CD4-positive, alpha-beta T cell treated with Interleukin-1 beta for 1 hour (primary cell): Measurements from ENCODE around the gene SRP68.
"Not testable (repeated sequence)": the region's sequence is repeated elsewhere in the genome, so short reads cannot be mapped to it uniquely, and the experiment has no call there.

Experiments used
- DNase-seq, 2 donors: peaks; one replicate each; pipeline ENCODE4 v3.0.0-alpha.2; 2020 to 2022

The SRP68 gene

DNA sequence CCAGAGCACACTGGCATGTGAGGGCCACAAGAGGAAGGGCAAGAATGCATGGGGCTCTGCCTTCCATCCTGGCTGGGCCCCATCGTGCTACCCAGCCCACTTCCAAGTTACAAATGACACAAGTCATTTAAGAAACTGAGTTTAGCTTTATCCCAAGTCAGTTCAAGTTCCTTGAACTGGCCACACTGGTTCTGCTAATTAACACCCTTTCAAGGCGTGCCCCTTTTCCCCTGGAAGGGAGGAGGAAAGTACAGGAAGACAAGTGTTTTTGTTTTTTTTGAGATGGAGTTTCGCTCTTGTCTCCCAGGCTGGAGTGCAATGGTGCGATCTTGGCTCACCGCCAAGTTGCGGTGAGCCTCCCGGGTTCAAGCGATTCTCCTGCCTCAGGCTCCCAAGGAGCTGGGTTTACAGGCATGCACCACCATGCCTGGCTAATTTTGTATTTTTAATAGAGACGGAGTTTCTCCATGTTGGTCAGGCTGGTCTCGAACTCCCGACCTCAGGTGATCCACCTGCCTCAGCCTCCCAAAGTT, 27.8 kb downstream of the SRP68 start:
- not testable (repeated sequence) for DNase-seq

DNA sequence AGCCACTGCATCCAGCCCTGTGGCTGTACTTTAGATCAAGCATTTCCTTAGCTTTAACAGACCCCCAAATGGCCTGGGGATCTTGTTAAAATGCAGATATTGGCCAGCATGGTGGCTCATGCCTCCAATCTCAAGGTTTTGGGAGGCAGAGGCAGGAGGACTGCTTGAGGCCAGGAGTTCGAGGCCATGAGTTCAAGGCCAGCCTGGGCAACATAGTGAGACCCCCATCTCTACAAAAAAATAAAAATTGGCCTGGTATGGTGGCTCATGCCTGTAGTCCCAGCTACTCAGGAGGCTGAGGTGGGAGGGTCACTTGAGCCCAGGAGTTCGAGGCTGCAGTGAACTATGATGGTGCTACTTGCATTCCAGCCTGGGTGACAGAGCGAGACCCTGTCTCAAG, 29.4 kb downstream of the SRP68 start:
- not testable (repeated sequence) for DNase-seq

DNA sequence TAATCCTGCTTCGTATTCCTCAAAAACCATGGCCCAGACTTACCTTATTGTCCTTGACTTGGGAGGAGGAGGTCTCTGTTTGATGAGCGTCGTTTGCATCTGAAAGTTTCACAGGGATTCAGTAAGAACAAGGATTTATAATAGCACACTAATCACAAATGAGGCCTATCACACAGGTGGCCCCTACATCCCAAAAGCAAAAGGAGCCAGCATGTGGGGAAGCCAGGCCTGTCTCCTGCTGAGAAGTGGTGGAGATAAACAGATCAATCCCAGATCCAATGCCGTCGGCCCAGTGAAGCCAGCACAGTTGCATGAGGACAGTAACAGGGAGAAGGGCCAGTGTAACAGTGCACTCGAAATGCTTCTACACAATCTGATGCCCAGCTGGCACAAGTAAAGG, 31.9 kb downstream of the SRP68 start:
- no peak for DNase-seq

DNA sequence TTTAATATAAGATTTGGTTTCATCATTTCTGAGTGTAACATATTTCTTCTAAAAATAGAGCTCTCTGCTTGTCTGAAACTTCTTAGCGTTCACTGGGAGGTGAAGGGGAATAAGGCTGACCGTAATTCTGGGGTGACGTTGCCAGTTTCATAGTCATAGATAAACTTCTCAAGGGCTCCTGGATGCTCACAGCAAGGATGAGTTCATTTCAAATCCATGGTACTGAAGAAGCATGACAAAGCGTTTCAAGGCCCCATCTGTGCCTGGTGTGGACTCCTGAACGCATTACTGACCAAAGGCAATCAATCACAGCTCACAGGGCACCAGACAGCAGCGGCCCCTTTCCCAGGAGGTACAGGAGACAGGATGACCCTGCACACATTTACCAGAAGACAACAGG, 33.2 kb downstream of the SRP68 start:
- no peak for DNase-seq

DNA sequence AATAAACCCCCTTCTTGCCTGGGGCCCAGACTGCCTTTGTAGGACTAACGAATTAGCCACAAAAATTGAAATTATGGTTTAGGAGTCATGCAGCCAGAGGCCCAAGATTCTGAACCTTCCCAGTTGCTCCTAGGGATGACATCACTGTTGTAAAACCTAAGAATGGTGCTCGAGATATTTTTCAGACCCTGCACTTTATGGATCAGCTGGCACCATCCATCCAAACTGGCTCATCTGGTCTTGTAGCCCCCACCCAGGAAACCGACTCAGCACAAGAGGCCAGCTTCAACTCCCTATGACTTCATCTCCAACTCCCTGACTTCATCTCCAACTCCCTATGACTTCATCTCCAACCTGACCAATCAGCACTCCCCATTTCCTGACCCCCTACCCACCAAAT, 34.3 kb downstream of the SRP68 start:
- DNase-seq: no peak

DNA sequence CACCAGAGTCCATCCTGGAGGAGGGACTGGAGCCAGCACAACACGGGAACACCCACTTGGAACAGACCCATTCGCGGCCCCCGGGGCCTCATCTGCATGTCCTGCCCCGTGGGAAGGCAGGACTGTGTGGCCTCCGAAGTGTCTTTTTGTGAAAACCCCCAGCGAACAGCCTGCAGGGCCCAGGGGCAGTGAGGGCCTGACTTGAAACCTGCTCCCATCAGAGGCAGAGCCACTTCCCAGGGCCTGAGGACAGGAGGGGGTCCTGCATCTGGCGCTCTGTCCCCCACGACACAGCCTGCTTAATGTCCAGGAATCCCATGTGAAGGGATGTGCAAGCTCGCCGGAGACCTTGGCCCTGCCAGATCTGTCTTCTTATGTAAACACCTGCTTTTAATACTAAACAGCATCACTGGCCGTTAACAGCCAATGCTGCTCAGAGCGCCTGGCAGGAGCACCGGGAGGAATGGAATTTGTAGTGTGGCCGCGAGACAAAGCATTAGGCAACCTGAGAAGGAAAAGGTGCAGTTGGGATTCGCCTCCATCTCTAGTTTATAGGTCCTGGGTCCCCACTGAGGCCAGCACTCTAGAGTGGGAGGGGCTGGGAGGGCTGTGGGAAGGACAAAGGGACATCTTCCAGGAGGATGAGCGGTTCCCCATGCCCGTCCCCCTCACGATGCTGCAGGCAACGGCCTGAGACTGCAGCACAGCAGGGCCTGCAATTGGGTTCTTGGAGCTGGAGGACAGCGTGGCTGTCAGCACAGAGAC, 35.6 kb downstream of the SRP68 start:
- DNase-seq: no peak

DNA sequence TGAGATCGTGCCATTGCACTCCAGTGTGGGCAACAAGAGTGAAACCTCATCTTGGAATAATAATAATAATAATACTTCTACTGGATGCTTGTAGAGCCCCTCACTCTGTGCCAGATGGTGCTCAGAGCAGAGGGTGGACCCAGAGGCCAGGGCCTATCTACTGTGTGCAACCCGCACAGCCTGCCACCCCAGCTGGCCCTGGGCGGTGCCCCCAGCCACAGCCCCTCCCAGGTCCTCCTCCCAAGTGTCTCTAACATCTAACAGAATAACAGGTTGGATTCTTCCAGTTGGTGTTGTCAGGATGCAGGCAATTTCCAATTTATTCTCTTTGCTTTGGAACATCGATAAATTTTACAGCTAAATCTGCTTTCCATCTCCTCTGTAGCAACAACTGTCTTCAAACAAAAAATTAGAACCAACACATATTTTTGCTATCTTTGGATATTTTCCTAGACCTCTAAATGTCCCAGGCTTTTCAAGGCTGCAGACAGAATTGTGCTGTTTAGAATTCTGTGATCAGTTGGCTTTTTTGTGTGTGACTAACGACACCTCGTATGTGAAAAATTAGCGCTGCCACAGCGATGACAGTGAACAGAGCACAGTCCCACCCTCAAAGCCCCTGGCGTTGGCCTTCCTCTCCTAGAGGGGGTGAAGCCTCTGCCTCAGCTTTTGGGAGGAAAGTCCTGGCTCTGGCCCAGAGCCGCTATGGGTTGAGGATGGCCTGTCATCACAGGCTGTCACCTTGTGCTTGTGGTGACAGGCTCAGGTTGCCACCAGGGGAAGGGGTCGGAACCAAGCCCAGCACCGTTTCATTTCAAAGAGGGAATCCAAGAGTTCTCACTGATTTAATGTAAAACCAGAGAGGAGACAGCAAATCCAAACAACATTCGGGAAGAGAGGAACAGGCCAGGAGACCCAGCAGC, 37.6 kb downstream of the SRP68 start:
- no peak for DNase-seq

DNA sequence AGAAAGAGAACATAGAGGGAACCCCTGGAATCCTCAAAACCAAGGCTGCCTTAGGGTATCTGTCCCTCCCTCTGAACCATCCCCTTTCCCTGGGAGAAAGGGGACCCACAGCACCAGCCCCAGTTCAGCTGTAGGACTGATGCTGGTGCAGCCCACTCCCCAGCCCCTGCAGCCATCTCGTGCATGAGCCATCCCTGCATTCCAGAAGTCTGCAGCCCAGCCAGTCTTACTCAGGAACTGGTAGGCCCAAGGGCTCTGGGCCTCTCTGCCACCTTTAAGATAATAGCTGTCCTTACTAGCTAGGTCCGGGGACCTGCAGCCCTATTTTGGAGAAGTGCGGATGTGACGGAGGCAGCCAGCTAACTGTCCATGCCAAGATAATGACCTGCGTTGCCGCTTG, 39.2 kb downstream of the SRP68 start:
- DNase-seq: no peak

DNA sequence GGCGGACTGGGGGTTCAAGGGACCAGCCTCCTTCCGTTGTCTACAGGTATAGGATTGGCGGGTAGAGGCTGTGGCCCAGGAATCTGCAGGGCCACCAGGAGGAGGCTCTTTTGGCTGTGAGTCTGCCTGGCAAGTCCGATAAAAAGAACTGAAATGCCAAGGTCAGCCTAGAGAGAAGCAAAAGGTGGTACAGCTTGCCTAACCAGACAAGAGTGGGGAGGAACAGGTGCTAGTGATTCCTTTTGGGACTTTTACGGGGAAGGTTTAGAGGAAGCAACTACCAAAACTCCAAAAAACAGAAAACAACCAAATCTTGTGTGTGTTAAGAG, 39.6 kb downstream of the SRP68 start:
- no peak for DNase-seq

DNA sequence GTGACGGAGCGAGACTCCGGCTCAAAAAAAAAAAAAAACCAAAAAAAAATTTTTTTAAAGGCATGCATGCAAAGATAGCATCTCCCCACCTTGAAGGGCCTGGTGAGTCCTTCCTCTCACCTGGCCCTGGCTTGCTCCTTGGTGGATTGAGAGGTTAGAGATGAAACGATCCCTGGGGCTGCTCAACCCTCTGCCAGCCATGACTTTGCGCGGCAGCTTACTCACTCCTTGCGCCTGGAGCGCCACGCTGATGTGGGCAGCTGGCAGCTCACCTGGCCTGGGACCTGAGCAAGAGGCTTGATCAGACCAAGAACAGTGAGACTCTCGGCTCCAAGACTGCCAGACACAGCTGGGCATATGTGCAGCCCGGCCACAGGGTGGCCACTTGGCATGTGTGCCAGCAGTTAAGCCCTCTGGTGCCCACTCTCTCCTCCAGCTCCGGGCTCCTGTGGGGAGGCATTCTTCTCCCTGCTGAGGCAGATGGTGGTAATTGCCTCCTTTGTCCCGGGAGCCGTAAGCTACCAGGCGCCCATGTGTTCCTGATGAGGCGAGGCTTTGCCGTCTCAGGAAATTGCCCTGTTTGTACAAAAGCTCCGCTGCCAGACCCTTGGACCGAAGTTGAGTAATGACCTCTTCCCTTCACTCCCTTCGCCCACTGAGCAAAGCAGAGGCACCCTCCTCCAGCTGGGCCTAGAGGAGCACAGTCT, 40.1 kb downstream of the SRP68 start:
- no peak for DNase-seq

DNA sequence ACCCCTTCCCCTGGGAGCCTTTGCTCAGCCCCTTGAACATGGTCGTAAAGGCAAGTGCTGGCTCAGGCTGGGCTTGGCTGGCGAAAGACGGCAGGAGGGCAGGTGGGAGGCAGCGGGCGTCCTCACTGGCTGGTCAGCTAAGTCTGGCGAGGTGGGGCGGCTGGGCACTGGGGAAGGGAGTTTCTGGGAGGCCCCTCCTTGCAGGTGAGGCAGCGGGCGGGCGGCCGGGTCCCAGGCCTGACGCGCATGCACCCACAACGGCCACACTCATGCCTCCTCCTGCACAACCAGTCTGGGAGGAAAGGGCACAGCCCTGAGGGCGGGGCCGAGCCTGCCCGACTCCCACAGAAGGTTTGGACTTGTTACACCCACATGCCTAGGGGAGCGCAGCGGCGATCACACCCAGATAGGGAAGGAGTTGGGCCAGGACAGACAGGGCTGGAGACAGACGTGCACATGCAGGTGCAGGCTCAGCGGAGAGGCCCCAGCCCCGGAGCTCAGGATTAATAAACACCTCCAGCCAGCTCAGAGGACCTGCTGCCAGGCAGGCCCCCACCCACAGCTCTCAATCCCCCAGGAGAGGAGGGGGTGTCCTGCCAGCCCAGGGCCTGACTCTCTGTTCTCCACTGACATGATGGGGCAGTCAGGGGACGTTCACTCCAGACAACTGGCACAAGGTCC, 45.0 kb downstream of the SRP68 start, which contains the start of gene EVPL:
Gene EVPL (minus strand): TSS at position 148 of the 681 bp plus-strand sequence. CDS start 108 bp downstream, at position 40.
- DNase-seq: no peak

DNA sequence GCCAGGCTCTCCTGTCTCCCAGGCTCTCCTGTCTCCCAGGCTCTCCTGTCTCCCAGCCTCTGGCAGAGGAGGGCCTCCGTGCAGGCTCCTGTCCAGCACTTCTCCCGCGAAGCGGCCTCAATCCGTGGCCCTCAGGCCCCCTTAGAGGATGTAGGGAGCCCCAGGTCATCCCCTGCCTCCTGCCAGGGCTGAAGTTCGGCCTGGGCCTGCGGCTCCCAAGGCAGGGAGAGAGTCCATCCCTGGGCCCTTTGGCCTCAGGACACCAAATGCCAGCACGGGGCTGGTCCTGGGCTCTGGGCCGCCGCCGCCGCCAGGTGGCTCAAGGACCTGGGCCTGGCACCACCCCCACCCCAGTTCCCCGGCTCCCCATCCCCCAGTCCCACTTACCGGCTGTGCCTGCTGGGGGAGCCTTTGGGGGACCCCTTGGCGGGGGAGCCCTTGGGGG, 45.6 kb downstream of the SRP68 start:
- DNase-seq: no peak

DNA sequence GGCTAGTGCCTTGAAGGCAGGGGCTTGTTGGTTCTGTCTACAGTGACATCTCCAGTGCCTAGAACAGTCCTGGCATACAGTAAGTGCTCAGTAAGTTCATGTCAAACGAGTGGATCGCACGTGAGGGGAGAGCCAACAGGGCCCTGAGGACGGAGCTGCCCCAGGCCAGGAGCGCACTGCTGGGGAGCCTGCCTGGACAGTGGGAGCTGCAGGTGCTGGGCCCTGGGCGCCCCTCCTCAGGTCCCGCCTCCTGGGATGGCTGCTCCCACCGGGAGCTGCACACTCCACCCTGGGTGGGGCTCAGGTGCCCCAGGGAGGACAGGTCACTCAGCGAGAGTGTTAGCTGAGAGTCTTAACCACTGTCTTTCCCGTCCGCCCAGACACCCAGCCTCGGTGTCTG, 47.0 kb downstream of the SRP68 start:
- no peak for DNase-seq

DNA sequence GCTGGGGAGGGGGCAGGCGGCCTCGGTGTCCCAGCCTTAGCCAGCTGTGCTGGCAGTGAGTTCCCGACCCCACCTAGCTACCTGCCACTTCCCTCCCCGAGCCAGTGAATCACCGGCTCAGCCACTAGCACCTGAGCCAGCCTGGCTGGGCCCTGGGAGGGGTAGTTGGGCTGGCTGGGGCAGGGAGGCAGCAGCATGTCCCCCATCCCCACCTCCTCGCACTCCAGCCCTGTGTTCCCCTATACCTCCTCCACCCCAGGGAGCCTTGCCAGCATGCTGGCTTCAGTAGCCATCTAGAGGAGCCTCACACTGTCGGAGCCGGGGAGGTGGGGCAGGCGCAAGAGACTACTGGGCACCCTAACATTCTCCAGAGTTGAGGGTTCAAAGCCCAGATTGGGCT, 48.0 kb downstream of the SRP68 start:
- DNase-seq: no peak

DNA sequence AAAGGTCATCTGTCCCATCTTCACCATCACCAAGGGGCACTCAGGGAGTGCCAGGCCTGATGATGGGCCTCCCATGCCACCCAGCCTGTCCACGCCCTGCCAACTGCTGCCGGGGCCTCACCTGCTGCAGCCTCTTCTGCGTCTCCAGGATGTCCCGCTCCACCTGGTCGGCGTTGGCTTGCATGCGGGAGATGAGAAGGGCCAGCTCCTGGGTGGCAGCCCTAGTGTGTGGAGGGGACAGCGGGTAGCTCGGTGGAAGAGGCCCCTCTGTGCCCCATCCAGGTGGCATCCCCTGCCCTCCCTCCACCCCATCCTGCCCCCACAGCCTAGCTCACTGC, 48.4 kb downstream of the SRP68 start:
- no peak for DNase-seq

DNA sequence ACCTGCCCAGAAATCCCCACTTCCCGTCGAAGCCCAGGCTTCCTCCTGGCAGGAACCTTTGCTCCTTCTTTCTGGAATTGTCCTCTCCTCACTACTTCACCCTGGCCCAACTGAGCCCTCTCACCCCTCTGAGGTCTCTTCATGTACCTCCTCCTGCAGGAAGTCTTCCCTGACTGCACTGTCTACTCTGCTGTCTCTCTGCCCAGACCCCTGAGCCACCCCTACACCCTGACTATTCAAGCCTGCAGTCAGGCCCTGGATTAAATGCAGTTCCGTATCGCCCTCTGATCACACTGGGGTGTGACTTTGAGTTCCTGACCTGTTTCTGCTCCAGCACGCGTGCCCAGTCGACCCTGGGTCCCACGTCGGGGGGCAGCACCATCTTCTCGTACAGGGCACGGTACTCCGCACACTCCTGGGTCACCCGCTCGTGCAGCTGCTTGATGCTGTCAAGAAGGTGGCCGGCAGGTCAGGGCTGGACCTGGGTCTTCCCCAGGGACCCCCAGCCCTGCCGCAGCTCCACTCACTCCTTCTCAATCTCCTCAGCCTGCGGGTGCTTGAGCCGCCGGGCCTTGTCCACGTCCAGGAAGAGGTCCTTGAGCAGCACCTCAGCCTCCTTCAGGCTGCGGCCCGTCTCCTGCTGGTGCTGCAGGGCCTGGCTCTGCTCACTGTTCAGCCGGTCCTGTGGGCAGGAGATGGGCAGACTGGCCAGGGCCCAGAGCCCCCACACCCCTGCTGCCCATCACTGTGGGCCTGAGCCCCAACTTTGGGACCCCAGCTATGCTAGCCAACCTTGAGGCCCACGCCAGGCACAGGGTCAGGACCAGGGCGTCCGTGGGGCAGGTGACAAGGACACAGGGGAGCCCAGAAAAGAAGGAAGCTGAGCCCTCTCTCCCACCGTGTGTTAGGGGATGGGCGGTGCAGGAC, 49.1 kb downstream of the SRP68 start:
- DNase-seq: no peak

DNA sequence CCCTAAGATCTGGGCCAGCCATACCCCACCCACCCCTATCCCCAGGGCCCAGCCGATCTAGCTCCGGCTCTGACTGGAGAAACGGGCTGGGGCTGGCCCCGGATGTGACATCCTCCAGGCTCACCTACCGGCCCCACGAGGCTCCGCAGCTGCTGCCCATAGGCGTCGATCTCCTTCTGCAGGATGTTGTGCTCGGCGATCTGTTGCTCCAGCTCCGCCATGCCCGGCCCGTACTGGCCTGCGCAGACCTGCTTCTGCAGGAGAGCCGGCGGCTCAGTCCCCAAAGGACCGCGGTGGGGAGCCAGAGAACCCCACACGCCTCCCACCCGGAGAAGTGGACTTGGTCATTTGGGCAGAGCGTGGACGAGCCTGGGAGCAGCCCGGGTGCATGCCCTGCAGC, 50.0 kb downstream of the SRP68 start:
- DNase-seq: no peak

DNA sequence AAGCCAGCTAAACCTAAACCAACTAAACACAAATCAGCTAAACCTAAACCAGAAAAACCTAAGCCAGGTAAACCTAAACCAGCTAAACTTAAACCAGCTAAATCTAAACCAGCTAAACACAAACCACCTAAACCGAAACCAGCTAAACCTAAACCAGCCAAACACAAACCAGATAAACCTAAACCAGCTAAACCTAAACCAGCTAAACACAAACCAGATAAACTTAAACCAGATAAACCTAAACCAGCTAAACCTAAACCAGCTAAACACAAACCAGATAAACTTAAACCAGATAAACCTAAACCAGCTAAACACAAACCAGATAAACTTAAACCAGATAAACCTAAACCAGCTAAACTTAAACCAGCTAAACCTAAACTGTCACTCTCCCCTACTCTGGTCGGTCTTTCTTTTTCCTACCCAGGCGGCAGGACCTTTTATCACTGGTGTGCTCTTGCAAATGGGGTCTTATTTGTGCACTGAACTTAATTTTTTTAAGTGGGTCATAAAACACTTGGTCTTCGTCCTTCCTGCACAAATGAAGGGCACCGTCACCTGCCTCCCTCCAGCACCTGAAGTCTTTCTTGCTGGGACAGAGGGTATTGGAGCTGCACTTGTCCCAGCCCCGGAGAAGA, 52.4 kb downstream of the SRP68 start:
- no peak for DNase-seq

DNA sequence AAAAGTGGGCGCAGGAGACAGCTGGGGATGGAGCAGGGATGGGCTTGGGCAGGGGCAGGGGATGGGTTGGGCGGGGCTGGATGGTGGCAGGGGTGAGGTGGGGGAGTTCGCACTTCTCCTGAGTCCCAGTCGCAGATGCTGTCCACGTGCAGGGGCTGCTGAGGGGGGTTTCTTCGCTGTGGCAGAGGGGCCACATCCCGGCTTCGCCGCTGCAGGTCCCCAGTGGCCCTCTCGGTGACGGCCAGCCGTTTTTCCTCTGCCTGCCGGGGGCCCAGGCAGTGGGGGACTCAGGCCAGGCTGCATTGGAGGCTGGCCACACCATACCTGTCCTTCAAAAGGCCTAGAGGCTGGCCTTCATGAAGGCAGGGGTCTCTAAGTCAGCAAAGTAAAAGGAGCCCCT, 53.5 kb downstream of the SRP68 start:
- DNase-seq: no peak

DNA sequence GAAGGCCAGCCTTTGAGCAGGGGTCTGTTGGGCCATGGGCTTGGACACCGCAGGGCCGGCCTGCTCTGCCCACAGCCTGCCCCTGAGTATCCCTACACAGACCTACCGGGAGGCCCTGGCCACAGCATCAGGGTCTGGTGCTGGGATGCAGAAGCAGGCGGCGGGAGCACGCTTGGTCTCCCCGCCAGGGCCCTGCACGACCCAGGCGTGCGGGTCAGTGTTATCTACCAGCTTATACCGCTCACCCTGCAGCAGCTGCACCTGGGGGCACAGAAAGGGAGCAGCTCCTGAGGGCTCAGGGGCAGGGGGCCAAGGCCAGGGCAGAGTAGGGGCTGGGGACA, 54.0 kb downstream of the SRP68 start:
- DNase-seq: no peak
